HG03565 (cell line): ENCODE results near the gene MTF2.
"Not testable (repeated sequence)": the region's sequence is repeated elsewhere in the genome, so short reads cannot be mapped to it uniquely, and the experiment has no call there.

Source experiments
- ATAC-seq: cut with Tn5 transposase; IDR thresholded peaks from one replicate; pipeline ENCODE4 v1.9.1; 2021; ENCODE audit warnings: mild to moderate bottlenecking, moderate library complexity; ENCODE audit not compliant: unreplicated experiment

The MTF2 gene

DNA sequence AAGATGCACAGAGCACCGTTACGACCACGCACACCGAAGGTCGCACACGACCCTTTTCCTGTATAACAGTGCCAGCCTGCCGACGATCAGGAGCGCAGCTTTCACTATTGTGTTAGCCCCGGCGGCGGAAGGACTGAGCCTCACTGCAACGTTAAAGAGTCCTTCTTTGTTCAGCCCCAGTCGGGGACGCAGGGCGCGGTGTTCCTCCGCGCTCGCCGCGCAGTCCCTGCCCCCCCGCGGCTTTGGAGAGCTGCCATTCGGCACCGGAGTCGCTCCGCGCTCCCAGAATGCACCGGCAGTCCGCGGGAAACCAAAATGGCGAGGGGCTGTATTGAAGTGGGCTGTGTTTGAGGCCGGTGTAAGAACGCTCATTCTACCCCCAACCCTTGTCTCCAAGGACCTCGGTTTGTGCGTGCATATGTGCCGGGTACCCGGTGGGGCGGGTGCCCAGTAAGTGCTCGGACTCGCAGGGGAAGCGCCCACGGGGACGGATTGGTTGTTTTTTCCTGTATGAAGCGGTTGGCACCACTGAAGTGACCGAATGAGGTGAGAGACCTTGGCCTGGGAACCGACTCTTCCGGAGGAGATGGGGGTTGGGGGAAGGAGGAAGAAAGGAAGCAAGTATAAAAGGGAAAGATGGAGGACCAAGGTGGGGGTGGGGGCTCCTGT, at the start of gene MTF2:
Gene MTF2 (plus strand): TSS at position 298 of the 669 bp plus-strand sequence. CDS start 244 bp downstream, at position 542.
- peak; percentile 62 for ATAC-seq

GRCh38 chr1:93029317-93029716, 49.8 kb upstream of the MTF2 start:
- no peak for ATAC-seq

DNA sequence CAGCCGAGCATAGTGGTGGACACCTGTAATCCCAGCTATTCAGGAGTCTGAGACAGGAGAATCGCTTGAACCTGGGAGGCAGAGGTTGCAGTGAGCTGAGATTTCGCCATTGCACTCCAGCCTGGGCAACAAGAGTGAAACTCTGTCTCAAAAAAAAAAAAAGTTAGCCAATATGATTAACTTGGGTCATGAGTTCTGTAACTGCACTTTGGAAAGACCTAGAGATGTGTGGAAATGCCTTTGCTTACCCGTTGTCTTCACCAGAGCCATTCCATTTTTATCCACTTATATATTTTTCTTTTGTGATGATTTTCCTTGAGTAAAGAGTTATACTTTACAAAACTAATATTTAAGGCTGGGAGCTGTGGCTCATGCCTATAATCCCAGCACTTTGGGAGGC, 48.9 kb upstream of the MTF2 start:
- ATAC-seq = not testable (repeated sequence)

DNA sequence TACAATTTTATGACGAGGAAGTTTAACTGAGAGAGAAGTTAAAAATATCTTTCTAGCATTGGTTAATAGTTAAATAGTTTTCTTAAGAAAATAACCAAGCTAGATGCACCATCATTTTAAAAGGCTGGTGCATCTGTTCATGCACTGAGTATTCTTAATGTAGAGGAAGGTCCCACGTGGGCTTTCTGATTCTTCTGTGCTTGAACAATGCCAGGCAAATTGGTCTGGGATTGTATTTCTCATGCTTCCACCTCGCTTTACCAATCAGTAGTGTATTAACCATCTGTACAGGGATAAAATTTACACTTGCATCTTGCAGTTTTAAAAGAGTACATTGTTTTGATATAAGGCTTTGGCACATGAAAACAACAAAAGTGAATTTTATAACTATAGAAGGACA, 47.4 kb upstream of the MTF2 start:
- ATAC-seq = no peak

DNA sequence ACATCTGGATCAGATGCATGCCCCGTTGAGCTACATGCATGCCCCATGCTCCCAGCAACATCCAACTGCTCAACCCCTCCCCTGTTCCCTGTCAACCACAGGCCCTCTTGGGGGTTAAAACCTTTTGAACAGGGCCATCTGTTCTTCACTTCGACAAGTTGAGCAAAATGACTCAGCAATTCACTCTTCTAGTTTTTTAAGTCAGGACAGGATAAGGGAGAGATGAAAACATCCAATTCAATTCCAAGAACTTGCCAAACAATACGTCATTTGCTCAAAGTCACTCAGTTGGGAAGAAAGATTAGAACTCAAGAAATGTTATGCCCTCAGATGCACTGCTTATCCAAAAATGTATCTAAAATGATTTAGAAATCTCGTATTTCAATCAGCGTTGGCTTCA, 46.1 kb upstream of the MTF2 start:
- ATAC-seq = no peak

DNA sequence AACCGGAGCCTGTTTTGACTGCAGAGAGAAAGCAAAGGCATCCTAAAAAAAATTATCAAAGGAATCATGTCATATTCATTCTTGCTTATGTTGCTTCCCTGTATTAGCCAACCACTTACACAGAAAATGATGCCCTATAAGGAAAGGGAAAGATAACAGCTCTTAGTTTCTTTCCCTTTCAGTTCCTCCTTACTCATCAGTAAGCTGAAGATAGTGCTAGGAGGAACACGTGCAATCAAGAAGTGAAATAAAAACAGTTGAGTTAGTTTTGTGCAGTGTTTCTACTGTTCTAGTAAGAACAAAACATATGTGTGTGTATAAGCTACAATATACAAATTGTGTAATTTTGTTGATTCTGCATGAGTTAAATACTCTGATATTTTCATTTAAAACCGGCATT, 45.3 kb upstream of the MTF2 start:
- ATAC-seq = peak; percentile 89

GRCh38 chr1:93034397-93034796, 44.7 kb upstream of the MTF2 start:
- ATAC-seq = no peak

DNA sequence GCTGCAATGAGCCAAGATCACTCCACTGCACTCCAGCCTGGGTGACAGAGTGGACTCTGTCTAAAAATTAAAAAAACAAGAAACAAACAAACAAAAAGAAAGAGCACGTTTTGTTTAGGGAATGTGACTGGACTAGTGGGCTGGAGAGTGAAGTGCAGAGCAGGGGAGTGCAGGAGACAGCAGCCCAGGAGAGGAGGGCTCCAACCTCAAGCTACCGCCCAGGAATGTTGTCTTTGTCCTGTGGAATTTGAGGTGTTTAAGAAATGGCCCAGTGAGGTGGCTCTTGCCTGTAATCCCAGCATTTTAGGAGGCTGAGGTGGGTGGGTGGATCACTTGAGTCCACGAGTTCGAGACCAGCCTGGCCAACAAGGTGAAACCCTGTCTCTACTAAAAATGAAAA, 42.4 kb upstream of the MTF2 start:
- no peak for ATAC-seq

- ATAC-seq = peak; percentile 95
Observed at GRCh38 chr1:93042187-93043056, 36.7 kb upstream of the MTF2 start.

- no peak for ATAC-seq
Observed at GRCh38 chr1:93043057-93043557, 36.0 kb upstream of the MTF2 start.

DNA sequence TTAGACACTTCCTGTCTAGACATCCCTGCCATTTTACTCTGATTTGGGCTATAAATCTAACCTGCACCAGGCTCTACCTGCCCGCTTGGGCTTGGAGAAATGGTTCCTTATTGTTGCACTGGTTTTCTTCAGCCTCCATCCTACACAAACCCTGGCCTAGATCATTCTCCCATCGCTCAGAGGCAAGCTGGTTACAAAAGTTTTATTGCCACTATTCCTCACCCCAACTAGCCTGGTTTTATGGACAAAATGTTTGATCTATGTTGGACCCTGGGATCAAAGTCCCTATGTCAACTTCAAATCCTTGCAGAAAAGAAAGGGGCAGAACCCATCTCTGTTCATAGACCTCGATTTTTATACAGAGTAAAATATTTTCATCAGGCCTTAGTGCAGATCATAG, 31.5 kb upstream of the MTF2 start:
- no peak for ATAC-seq

DNA sequence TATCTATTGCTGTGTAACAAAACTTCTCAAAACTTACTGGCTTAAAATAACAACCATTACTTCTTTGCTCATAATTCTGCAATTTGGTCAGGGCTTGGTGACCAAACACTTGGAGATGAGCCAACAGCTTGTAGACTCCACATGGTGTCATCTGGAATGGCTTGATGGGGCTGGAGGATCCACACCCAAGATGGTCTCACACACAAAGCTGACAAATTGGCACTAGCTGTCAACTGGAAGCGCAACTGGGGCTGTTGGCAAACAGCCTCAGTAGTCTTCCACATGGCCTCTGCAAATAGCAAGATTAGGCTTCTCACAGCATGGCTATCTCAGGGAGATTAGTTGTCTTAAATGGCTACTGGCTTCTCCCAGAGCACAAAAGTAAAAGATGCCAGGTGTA, 27.1 kb upstream of the MTF2 start:
- no peak for ATAC-seq

- ATAC-seq = no peak
Observed at GRCh38 chr1:93056214-93056613, 22.9 kb upstream of the MTF2 start.

DNA sequence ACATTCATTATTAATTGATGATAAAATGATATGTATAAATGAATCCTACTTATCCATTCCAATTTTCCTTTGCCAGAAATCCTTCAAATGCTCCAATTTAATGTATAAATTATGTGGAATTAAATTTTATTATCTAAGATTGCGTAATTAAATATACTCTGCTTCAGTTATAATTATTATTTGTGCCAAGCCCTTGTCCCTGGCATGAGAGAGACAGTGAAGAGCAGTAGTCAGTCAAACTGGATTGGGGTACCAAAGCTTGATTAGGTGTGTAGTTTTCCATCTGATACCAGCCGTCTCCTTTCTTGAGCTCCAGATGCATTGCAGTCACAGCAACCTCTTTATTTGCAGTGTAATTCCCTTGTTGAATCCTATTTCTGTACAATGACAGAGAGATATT, 22.4 kb upstream of the MTF2 start:
- ATAC-seq = no peak

DNA sequence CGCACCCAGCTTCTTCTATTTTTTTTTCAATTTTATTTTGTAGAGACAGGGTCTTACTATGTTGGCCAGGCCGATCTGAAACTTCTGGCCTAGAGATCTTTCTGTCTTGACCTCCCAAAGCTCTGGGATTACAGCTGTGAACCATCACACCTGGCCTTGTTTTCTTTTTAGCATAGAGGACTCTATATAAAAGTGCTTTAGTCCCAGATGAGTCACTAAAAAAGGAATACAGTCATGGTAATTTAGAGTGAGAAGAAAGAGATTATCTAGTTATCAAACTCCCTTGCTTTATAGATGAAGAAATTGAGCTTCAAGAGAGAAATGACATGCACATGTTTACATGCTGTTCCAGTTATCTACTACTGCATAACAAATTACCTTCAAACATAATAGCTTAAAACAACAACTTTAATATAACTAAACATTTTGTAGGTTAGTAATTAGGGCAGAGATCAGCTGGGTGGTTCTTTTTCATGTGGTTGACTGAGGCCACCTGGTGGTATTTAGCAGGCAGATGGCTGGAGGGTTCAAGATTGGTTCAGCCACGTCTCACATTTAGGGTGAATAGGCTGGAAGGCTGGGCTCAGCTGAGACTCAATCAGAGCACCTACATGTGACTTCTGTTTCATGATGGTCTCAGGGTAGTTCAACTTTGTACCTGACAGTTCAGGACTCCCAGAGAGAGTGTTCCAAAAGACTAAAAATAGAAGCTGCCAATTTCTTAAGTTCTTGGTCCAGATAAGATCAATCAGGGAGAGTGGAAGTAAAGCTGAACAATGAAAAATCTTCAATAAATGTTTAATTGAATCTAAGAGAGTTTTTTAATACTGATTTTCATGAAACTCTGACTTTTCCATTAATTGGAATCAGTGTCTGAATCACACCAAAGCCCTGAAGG, 16.9 kb upstream of the MTF2 start:
- no peak for ATAC-seq

- ATAC-seq = no peak
Observed at GRCh38 chr1:93076268-93076667, 2.8 kb upstream of the MTF2 start.

GRCh38 chr1:93078203-93078602, 880 bp upstream of the MTF2 start:
- ATAC-seq = no peak

DNA sequence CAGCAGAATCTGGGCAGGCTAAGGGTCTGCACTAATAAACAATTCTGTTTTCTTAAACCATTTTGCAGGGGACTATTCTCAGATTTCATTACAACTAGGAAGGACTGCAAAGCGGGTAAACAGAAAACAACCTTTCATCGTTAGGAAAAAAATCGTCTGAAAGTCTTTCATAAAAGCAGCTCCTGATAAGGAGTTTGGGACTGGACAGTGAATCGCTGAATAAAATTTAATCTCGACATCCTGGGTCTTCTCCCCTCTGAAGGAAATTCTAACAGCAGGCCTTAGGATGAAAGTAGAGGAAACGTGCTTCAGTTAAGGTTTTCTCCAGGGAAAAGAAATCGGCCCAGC, 471 bp upstream of the MTF2 start:
- no peak for ATAC-seq

DNA sequence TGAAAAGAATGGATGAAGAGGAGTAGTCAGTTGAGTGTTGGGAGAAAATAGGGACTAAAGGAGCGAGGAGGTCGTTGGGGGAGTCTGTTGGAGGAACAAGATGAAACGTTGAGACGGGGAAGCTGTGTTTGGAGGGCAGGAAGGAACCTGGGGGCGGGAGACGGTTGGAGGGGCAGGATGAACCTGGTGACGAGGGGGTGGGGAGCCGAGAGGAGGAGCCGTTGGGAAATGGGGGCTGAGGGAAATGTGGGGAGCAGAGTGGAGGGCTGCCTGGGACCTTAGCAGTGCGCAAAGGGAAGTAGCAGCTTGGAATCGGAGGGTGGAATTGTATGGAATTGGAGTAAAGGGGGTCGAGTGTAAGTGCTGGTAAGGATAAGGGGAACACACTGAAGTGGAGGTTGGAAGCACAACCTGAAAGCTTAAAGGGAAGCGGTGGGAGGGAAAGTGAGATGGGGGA, 630 bp downstream of the MTF2 start:
- ATAC-seq = no peak

DNA sequence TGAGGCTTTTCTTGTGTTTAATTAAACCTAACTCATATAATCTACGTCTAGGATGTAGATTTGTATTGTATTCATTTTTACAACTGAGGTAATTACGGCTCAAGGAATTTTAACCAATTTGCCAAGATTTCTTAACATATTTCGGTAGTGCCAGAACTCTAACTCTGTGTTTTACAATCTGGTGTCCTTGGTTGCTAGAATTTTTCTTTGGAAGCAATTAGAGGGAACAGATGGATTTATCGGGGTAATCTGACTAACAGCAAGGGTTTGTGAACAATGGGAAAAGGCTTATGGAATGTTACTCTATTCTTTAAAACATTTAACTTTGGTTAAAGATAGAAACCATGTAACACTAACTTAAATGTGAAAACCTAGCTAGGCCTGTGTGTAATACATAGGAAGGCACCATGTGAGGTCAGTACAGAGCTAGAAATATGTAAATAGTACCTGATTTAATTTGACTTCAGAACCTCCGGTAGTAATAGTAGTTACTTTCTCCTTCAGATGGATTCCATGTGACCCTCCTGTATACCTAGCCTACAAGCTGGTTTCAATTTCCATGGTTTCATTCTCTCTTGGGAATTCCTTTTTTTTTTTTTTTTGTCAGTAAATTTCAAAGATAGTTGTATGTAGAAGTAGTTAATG, 1.2 kb downstream of the MTF2 start:
- peak; percentile 72 for ATAC-seq

DNA sequence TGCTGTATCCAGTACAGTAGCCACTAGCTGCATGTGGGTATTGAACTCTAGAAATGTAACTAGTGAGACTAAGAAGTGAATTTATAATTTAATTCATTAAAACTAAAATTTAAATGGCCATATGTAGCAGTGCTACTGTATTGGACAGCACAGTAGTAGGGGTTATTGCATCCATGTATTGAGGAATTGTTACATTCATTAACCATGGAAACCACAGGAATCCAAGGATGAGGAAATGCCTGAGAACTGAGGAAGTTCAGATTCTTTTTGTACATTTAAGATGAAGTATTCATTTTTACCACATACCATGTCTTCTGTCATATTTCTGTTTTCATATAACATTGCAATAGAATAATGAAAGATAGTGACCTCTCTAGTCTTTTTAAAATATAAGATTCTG, 2.6 kb downstream of the MTF2 start:
- no peak for ATAC-seq
